GM18870 (cell line): ENCODE measurements around the gene PTPRN2.

Experiments
- ATAC-seq: cut with Tn5 transposase; IDR thresholded peaks from one replicate; pipeline ENCODE4 v1.9.1; 2021; ENCODE audit warnings: moderate library complexity; ENCODE audit not compliant: unreplicated experiment

PTPRN2 gene

GRCh38 chr7:157539521-157539920 is 1048.1 kb downstream of the PTPRN2 start:
- ATAC-seq, result no peak

DNA sequence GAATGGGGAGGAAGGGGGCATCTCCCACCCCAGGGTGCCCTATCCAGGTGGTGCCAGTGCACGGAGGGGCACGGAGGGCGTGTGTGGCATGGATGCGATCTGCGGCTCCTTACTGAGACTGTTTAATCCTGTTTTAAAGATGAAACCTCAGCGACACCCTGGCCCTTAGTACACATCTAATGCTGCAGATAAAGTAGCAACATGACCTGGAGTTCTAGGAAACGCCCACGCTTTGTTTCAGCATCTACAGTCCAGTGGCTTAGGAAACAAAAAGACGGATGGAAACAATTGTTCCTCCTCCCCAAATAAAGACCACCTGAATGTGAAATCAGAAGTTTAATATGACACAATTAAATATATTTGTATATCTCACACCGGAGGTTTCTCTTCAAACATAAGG is 1048.9 kb downstream of the PTPRN2 start:
- ATAC-seq, result no peak

DNA sequence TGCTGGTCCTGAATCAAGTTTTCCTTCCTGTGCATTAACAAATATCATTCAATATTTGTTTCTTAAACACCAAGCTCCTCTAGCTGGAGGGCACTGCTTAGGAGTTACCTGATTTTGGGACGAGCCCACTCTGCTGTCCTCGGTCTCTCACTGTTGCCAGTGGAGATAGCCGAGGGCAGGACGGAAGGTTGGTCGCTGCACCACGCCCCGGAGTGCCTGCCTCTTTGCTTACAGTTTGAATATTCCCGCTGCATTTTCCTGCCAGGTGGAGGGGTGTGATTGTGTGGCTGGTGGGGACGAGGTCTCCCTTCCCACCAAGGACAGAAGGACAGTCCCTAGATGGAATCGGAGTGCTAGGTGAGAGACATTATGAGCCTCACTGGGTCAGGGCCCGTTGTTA is 1049.3 kb downstream of the PTPRN2 start:
- ATAC-seq, result no peak

- ATAC-seq, result no peak
These were observed 1050.6 kb downstream of the PTPRN2 start for GRCh38 chr7:157537056-157537455.

GRCh38 chr7:157532068-157532467 is 1055.6 kb downstream of the PTPRN2 start:
- no peak for ATAC-seq

DNA sequence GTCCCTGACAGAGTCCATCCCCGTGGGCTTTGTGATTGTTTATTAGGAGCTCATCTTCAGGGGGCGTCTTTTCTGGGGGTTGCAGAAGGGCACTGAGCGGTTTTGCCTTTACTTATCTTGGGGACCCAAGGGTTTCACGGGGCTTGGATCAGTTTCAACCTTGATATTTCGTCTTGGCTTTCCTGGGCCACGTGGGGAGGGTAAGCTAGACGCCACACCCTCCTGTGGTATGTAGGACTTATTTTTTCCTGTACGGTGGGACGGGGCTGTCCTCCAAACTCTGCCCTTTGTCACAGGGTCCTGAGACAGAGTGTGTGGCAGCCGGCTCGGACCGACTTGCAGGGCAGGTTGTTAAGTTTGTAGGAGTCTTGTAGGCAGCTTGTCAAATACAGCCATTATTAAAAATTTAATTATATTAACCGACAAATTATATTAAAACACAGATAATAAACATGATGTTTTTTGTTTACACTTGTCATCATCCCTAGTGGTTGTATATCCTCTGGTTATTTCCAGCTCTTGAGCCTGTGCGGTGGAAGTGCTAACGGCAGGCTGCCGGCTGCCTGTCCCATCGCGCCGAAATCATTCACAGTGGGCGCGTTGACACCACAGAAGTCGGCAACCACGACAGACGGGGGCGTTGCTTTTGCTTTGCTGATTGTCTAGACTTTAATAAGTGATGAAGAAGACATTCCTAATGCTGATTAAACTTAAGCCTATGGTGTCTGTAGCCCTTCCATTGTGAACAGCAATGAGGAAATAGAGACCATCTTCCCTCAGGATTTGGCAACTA is 1057.7 kb downstream of the PTPRN2 start:
- no peak for ATAC-seq

GRCh38 chr7:157528785-157529341 is 1058.8 kb downstream of the PTPRN2 start:
- ATAC-seq, result no peak

DNA sequence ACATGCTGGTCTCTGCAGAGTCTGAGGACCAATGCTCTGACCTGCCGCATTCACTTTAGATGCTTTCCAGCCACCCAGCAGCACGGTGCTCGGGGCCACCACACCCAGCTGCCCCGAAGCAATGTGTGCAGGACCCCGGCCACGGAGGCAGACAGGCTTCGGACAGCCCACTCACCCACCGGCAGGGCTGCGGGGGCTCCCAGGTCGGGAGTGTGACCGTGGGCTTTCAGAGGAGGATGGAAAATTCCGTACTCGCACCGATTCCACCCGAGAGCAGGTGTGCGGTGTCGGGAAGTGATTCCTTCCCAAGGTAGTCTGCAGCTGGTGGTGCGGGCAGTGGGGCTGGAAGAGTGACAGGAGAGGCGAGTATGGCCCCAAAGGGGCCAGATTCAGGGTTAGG is 1059.9 kb downstream of the PTPRN2 start:
- no peak for ATAC-seq

- ATAC-seq, result no peak
These were observed 1060.5 kb downstream of the PTPRN2 start for GRCh38 chr7:157526913-157527634.

DNA sequence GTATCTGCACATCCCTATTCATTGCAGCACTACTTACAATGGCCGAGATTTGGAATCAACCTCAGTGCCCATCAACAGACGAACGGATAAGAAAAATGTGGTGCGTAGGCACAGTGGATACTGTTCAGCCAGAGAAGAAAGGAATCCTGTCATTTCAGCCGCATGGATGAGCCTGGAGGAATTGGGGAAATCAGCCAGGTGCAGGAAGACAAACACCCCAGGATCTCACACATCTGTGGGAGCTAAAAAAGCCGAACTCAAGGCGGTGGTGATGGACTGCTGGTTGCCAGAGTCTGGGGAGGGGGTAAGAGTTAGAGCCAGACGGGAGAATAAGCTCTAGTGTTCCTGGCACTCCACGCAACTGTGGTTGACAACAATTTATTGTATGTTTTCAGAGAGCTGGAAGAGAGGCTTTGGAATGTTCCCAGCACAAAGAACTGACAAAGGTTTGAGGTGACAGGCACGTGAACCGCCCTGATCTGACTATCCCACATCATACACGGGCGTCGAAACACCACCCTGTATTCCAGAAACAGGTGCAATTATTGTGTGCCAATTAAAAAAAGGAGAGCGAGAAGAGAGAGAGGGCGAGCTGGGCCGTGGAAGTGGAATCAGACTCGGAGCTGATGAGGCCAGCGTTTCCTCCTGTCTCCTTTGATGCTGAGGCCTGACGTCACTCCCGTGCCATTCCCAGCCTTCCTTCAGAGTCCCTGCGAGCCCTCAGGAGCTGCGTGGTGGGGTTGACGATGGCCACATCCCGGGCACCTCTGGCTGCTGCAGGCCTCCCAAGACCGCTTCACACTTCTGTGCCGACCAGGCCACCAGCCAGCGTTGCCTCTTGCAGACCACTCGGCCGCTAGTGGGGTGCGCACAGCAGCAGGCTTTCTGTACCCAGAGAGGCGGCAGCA is 1061.4 kb downstream of the PTPRN2 start:
- no peak for ATAC-seq

DNA sequence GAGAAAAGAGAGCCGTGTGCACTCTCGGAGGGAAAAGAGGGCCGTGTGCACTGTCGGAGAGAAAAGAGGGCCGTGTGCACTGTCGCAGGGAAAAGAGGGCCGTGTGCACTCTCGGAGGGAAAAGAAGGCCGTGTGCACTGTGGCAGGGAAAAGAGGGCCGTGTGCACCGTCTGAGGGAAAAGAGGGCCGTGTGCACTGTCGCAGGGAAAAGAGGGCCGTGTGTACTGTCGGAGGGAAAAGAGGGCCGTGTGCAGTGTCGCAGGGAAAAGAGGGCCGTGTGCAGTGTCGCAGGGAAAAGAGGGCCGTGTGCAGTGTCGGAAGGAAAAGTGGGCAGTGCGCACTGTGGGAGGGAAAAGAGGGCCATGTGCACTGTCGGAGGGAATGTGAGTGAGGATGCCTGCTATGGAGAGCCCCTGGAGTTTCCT is 1062.1 kb downstream of the PTPRN2 start:
- ATAC-seq, result no peak

GRCh38 chr7:157524731-157525130 is 1062.9 kb downstream of the PTPRN2 start:
- ATAC-seq, result no peak

DNA sequence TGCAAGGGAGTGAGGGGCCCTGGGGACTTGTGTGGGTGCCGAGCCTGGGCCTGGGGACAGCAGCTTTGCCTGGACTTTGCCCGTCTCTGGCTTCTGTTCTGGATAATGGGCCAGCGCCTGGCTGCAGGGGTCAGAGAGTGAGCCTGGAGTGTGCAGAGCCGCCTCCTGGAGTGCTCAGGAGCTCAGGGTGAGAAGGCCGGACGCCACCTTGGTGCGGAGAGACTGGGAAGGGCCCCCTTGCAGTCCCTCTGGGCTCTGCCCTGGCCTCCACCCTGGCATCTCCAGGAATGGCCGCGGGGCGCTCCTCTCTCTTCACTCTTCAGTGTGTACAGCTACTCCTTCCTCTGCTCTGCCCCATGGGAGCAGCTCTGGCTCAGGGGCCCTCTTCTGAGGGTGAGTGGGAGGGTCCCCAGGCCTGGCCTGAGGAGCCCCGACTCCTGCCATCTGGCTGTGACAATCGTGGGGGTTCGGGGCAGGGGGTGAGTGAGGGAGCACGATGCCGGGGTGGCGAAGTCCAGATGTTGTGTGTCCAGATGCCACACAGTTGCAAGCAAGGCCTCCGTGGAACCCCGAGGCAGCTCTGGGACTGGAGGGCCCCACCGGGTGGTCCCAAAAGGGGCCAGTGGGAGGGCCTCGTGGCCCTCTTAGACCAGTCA is 1063.7 kb downstream of the PTPRN2 start:
- ATAC-seq, result no peak

DNA sequence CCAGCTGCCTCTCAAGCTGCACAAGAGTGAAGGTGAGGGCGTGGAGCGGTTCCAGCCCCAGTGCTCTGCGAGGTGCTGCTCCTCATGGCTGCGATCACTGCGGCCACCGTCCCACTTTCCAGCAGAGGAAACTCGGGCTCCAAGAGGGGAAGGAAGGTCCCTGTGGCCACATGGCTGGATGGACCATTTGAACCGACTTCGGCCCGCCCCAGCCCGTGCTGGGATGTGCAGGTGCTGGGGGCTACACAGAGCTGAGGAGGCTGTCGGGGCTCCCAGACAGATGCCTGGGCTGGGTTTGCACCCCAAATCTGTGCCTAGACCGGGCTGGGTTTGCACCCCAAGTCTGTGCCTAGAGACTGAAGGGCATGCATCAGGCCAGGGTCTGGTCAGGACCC is 1064.3 kb downstream of the PTPRN2 start:
- ATAC-seq, result no peak

- ATAC-seq, result no peak
These were observed 1064.7 kb downstream of the PTPRN2 start for GRCh38 chr7:157522954-157523353.

- no peak for ATAC-seq
These were observed 1065.4 kb downstream of the PTPRN2 start for GRCh38 chr7:157522189-157522588.

DNA sequence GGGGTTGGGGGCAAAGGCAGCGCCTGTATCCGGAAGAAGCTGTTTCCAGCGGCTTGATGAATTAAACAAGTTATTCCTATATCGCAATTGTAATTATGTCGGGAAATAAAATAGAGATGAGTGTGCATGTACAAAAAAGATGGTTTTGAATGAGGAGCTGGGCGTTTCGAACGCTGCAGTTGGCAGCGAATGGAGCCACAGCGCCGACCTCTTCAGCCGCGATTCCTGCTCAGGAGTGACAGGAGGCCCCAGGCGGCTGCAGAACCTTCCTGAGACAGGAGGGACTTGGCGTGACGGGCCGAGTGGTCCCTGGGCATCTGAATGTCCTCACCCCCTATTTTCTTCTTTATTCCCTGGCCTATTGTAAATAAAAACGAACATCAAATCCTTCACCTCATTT is 1065.9 kb downstream of the PTPRN2 start:
- ATAC-seq, result no peak

DNA sequence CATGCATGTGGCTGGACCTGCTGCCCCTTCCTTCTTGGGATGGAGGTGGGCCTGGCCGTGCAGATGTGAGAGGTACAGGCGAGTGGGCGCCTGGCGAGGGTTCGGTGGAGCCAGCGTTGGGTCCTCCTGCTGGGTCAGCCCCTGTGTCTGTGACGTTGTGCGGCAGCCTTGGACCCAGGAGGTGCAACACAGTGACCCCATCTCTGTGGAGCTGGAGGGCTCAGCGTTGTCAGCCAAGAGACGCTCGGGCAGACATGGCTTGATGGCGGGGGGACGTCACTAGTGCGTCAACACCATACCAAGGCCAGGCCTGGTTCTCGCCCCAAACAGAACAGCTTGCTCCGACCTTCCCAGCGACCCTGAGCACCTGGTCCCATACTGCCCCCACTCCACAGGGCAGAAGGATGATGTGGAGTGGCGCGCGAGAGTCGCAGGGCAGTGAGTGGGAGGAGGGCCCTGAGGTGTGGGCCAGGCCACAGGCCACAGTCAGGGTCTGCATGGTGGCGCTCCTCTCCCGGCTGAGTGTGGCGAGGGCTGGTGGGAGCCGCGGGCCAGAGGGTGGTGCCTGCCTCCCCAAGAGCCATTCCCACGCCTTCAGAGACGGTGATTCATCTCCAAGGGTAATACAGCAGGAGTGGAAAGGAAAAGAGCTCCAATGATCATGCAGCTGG is 1066.4 kb downstream of the PTPRN2 start:
- no peak for ATAC-seq

GRCh38 chr7:157520249-157520648 is 1067.4 kb downstream of the PTPRN2 start:
- peak; percentile 98 for ATAC-seq

- no peak for ATAC-seq
These were observed 1067.8 kb downstream of the PTPRN2 start for GRCh38 chr7:157519798-157520244.
